NB4 (cell line): ENCODE results near the gene CD209.

ENCODE experiments used
- MAX ChIP-seq: IDR thresholded peaks from 2 replicates; pipeline ENCODE4 v1.6.1; 2011; ENCODE audit warnings: low read depth, low read length
- MYC ChIP-seq: IDR thresholded peaks from 2 replicates; pipeline ENCODE4 v1.6.1; 2011; ENCODE audit warnings: low read depth, low read length
- POLR2A ChIP-seq: IDR thresholded peaks from 2 replicates; pipeline ENCODE4 v1.6.1; 2011; ENCODE audit warnings: mild to moderate bottlenecking; ENCODE audit not compliant: insufficient read length; ENCODE audit errors: extremely low read depth
- TF ChIP-seq, protein P1 (sequence below): IDR thresholded peaks from one replicate; pipeline ENCODE4 v1.5.1; 2012; ENCODE audit warnings: low read depth, low read length

GRCh38 chr19:7748171-7748570 is 837 bp upstream of the CD209 start:
- no peak for TF ChIP-seq MAX
- TF ChIP-seq, protein P1, sequence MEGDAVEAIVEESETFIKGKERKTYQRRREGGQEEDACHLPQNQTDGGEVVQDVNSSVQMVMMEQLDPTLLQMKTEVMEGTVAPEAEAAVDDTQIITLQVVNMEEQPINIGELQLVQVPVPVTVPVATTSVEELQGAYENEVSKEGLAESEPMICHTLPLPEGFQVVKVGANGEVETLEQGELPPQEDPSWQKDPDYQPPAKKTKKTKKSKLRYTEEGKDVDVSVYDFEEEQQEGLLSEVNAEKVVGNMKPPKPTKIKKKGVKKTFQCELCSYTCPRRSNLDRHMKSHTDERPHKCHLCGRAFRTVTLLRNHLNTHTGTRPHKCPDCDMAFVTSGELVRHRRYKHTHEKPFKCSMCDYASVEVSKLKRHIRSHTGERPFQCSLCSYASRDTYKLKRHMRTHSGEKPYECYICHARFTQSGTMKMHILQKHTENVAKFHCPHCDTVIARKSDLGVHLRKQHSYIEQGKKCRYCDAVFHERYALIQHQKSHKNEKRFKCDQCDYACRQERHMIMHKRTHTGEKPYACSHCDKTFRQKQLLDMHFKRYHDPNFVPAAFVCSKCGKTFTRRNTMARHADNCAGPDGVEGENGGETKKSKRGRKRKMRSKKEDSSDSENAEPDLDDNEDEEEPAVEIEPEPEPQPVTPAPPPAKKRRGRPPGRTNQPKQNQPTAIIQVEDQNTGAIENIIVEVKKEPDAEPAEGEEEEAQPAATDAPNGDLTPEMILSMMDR: no peak
- TF ChIP-seq POLR2A: no peak
- no peak for TF ChIP-seq MYC
